B cell (primary cell): ENCODE data around the gene ESRRA.

Experiments used
- CTCF ChIP-seq: fragments of 200-600 bp; IDR thresholded peaks from one replicate; pipeline ENCODE4 v1.8.0; 2022; ENCODE audit warnings: antibody characterized with exemption, mild to moderate bottlenecking
- EZH2 ChIP-seq: IDR thresholded peaks from 2 replicates; pipeline ENCODE4 v1.6.1; 2012; ENCODE audit warnings: borderline replicate concordance, low read depth, mild to moderate bottlenecking, moderate library complexity, low read length; ENCODE audit not compliant: insufficient read depth, poor library complexity, severe bottlenecking

GRCh38 chr11:64275841-64276240 lies 29.5 kb upstream of the ESRRA start:
- TF ChIP-seq CTCF (no peak), EZH2 (no peak)
